ENCODE results near the gene GNG11. TPM values are rescaled to one million over a fixed set of nuclear protein-coding genes. Genes with fewer than 3 reads are reported as not detected.

Gene GNG11
- total RNA-seq, 6 experiments from 2014 or later, result 26.0 to 31.4 (median 28.1) TPM

GRCh38 chr7:93949423-93949822 lies 27.9 kb downstream of the GNG11 start:
- Mint-ChIP-seq H3K27ac (peak overlapping the region; percentile 58; the same call in 1 of the 2 replicates), H3K4me1 (ENCODE audit: low read depth) (no peaks in the 10 kb centered on the region; the same call in 1 of the 2 replicates), H3K27me3 (ENCODE audit: insufficient read depth) (no peaks in the 10 kb centered on the region)

GRCh38 chr7:93955304-93955703 lies 33.8 kb downstream of the GNG11 start:
- TF ChIP-seq CTCF (IDR thresholded peaks at IDR 0.05), result no peak
- no peaks in the 10 kb centered on the region for H3K27me3 Mint-ChIP-seq (ENCODE audit: insufficient read depth)
- no peak overlapping the region for H3K4me3 Mint-ChIP-seq
- peaks cover 40% of the 10 kb centered on the region for H3K4me1 Mint-ChIP-seq (ENCODE audit: low read depth)
- H3K36me3 Mint-ChIP-seq (ENCODE audit: low read depth), result no peaks in the 10 kb centered on the region
- no peaks in the 10 kb centered on the region for H3K9me3 Mint-ChIP-seq
- no peak overlapping the region for H3K27ac Mint-ChIP-seq
- DNase-seq, result no peak

More at GRCh38 chr7:93949423-93949822, 27.9 kb downstream of the GNG11 start:
- H3K9me3 Mint-ChIP-seq, result no peaks in the 10 kb centered on the region
- DNase-seq, result peak; percentile 80
- no peak for TF ChIP-seq CTCF (IDR thresholded peaks at IDR 0.05)
- H3K36me3 Mint-ChIP-seq (ENCODE audit: low read depth), result no peaks in the 10 kb centered on the region
- peak overlapping the region; percentile 17; the same call in 1 of the 2 replicates for H3K4me3 Mint-ChIP-seq

- Mint-ChIP-seq H3K27me3 (ENCODE audit: insufficient read depth) (no peaks in the 10 kb centered on the region), H3K36me3 (ENCODE audit: low read depth) (no peaks in the 10 kb centered on the region), H3K4me3 (peak overlapping the region; percentile 36; the same call in 1 of the 2 replicates), H3K4me1 (ENCODE audit: low read depth) (peaks cover 40% of the 10 kb centered on the region), H3K27ac (no peak overlapping the region), H3K9me3 (no peaks in the 10 kb centered on the region)
- no peak for TF ChIP-seq CTCF (IDR thresholded peaks at IDR 0.05)
- DNase-seq, result no peak
These were observed 36.2 kb downstream of the GNG11 start for GRCh38 chr7:93957767-93958166.

GRCh38 chr7:93958216-93958615 lies 36.7 kb downstream of the GNG11 start:
- TF ChIP-seq CTCF (IDR thresholded peaks at IDR 0.05), result no peak
- Mint-ChIP-seq H3K4me1 (ENCODE audit: low read depth) (peaks cover 40% of the 10 kb centered on the region), H3K4me3 (peak overlapping the region; percentile 36), H3K9me3 (no peaks in the 10 kb centered on the region), H3K36me3 (ENCODE audit: low read depth) (no peaks in the 10 kb centered on the region), H3K27ac (no peak overlapping the region), H3K27me3 (ENCODE audit: insufficient read depth) (no peaks in the 10 kb centered on the region)
- DNase-seq, result no peak

- H3K27ac Mint-ChIP-seq, result no peak overlapping the region
- DNase-seq, result no peak
- no peaks in the 10 kb centered on the region for H3K36me3 Mint-ChIP-seq (ENCODE audit: low read depth)
- peak overlapping the region; percentile 36 for H3K4me3 Mint-ChIP-seq
- TF ChIP-seq CTCF (IDR thresholded peaks at IDR 0.05), result no peak
- no peaks in the 10 kb centered on the region for H3K27me3 Mint-ChIP-seq (ENCODE audit: insufficient read depth)
- peaks cover 40% of the 10 kb centered on the region for H3K4me1 Mint-ChIP-seq (ENCODE audit: low read depth)
- H3K9me3 Mint-ChIP-seq, result no peaks in the 10 kb centered on the region
These were observed 37.1 kb downstream of the GNG11 start for GRCh38 chr7:93958651-93959050.

- Mint-ChIP-seq H3K4me1 (ENCODE audit: low read depth) (peaks cover 29% of the 10 kb centered on the region), H3K4me3 (no peak overlapping the region), H3K27ac (no peak overlapping the region), H3K27me3 (ENCODE audit: insufficient read depth) (no peaks in the 10 kb centered on the region; the same call in 1 of the 2 replicates), H3K9me3 (no peaks in the 10 kb centered on the region), H3K36me3 (ENCODE audit: low read depth) (no peaks in the 10 kb centered on the region)
- TF ChIP-seq CTCF (IDR thresholded peaks at IDR 0.05), result no peak
- DNase-seq, result no peak
These were observed 39.5 kb downstream of the GNG11 start for GRCh38 chr7:93960986-93961385.
